ENCODE results near the gene E2F4.

DNA sequence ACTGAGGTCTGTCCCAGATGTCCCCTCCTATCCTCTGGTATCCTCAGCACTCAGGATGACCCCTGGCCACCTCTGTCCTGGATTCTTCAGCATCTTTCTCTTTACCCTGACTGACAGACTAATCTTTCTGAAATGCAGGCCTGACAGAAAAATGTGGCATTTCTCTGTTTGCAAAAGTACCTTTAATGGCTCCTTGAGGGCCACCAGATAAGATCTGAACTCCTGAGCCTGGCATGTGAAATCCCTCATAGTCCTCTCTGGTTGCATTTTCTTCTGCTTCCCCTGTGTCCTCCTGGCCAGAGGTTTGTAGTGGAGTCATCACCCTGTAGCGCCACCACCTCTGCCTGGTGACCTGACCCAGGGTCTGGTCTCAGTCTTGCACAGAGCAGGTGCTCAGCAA, 4.9 kb downstream of the E2F4 start:
- TF ChIP-seq, protein P1, sequence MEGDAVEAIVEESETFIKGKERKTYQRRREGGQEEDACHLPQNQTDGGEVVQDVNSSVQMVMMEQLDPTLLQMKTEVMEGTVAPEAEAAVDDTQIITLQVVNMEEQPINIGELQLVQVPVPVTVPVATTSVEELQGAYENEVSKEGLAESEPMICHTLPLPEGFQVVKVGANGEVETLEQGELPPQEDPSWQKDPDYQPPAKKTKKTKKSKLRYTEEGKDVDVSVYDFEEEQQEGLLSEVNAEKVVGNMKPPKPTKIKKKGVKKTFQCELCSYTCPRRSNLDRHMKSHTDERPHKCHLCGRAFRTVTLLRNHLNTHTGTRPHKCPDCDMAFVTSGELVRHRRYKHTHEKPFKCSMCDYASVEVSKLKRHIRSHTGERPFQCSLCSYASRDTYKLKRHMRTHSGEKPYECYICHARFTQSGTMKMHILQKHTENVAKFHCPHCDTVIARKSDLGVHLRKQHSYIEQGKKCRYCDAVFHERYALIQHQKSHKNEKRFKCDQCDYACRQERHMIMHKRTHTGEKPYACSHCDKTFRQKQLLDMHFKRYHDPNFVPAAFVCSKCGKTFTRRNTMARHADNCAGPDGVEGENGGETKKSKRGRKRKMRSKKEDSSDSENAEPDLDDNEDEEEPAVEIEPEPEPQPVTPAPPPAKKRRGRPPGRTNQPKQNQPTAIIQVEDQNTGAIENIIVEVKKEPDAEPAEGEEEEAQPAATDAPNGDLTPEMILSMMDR (IDR thresholded peaks at IDR 0.05): no peak
- TF ChIP-seq POLR2AphosphoS5 (IDR thresholded peaks at IDR 0.05) (no peak), POLR2A (IDR thresholded peaks at IDR 0.05) (no peak)
